Measurements from ENCODE around the gene KCNG4.
"Not testable (repeated sequence)": the region's sequence is repeated elsewhere in the genome, so short reads cannot be mapped to it uniquely, and the experiment has no call there.

The KCNG4 gene

GRCh38 chr16:84233748-84234147 lies 6.1 kb downstream of the KCNG4 start:
- no peak for DNase-seq

GRCh38 chr16:84232969-84233368 lies 6.8 kb downstream of the KCNG4 start:
- no peak for DNase-seq

- no peak for DNase-seq
Observed at GRCh38 chr16:84232060-84232459, 7.8 kb downstream of the KCNG4 start.

- no peak for DNase-seq
Observed at GRCh38 chr16:84229471-84229870, 10.3 kb downstream of the KCNG4 start.

GRCh38 chr16:84228256-84228838 lies 11.5 kb downstream of the KCNG4 start:
- DNase-seq: peak; percentile 77

- DNase-seq: no peak
Observed at GRCh38 chr16:84227548-84227947, 12.3 kb downstream of the KCNG4 start.

GRCh38 chr16:84226026-84226425 lies 13.8 kb downstream of the KCNG4 start:
- DNase-seq: no peak

- no peak for DNase-seq
Observed at GRCh38 chr16:84225571-84225970, 14.2 kb downstream of the KCNG4 start.

- no peak for DNase-seq
Observed at GRCh38 chr16:84225126-84225525, 14.7 kb downstream of the KCNG4 start.

GRCh38 chr16:84224554-84224953 lies 15.3 kb downstream of the KCNG4 start:
- no peak for DNase-seq

- DNase-seq: no peak
Observed at GRCh38 chr16:84223456-84223855, 16.4 kb downstream of the KCNG4 start.

- DNase-seq: no peak
Observed at GRCh38 chr16:84220851-84221250, 19.0 kb downstream of the KCNG4 start.

GRCh38 chr16:84218956-84219355 lies 20.9 kb downstream of the KCNG4 start:
- no peak for DNase-seq

- no peak for DNase-seq
Observed at GRCh38 chr16:84218176-84218823, 21.5 kb downstream of the KCNG4 start.

GRCh38 chr16:84216144-84216543 lies 23.7 kb downstream of the KCNG4 start:
- not testable (repeated sequence) for DNase-seq

- no peak for DNase-seq
Observed at GRCh38 chr16:84215531-84215930, 24.3 kb downstream of the KCNG4 start.

GRCh38 chr16:84214451-84215066 lies 25.3 kb downstream of the KCNG4 start:
- no peak for DNase-seq

- no peak for DNase-seq
Observed at GRCh38 chr16:84212631-84213030, 27.2 kb downstream of the KCNG4 start.

GRCh38 chr16:84212154-84212553 lies 27.7 kb downstream of the KCNG4 start:
- no peak for DNase-seq

- DNase-seq: no peak
Observed at GRCh38 chr16:84209989-84210388, 29.8 kb downstream of the KCNG4 start.

- no peak for DNase-seq
Observed at GRCh38 chr16:84207879-84208278, 31.9 kb downstream of the KCNG4 start.

GRCh38 chr16:84207251-84207650 lies 32.6 kb downstream of the KCNG4 start:
- DNase-seq: no peak

GRCh38 chr16:84205976-84206691 lies 33.7 kb downstream of the KCNG4 start:
- no peak for DNase-seq

- DNase-seq: peak; percentile 25
Observed at GRCh38 chr16:84205123-84205522, 34.7 kb downstream of the KCNG4 start.

Measured in HCEC 1CT (cell line).